ENCODE data around the gene ADGB. TPM values are rescaled to one million over a fixed set of nuclear protein-coding genes. Genes with fewer than 3 reads are reported as not detected.

ADGB gene
- polyA plus RNA-seq, 1 donor (not counting 4 experiments of a cell fraction or from before 2014, with no cell fraction given), result not detected

DNA sequence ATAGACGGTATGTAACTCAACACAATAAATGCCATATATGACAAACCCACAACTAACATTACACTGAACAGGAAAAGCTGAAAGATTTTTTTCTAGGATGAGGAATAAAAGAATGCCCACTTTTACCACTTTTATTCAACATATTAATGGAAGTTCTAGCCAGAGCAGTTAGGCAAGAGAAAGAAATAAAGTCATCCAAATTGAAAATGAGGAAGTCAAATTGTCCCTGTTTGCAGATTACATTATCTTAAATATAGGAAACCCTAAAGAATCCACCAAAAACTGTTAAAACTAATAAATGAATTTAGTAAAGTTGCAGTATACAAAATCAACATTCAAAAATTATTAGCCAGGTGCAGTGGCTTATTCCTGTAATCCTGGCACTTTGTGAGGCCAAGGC, 24.6 kb upstream of the ADGB start:
- dilution Hi-C loops (cut with MboI; ENCODE audit: extremely low pct_ligation_motif_present, low sequenced_read_pairs), result no loop called here
- no peak overlapping the region for H3K27ac ChIP-seq (ENCODE audit: control insufficient read depth, insufficient read depth, low read length)
- no peaks in the 10 kb centered on the region for H4K20me1 ChIP-seq (ENCODE audit: control insufficient read depth, extremely low read depth, insufficient read depth, low read length)
- no peaks in the 10 kb centered on the region for H3K27me3 ChIP-seq (ENCODE audit: control insufficient read depth, extremely low read depth, insufficient read depth, low read length)
- H3K9me3 ChIP-seq (ENCODE audit: control insufficient read depth, low read depth, low read length), result no peaks in the 10 kb centered on the region
- H3K9me1 ChIP-seq (ENCODE audit: control insufficient read depth, extremely low read depth, insufficient read depth, low read length), result no peaks in the 10 kb centered on the region
- H3K9ac ChIP-seq (ENCODE audit: control insufficient read depth, extremely low read depth, insufficient read depth, low read length), result no peak overlapping the region
- no peak for DNase-seq (ENCODE audit: low read depth, low spot score)
- FAIRE-seq, result no peak
- no peaks in the 10 kb centered on the region for H3K36me3 ChIP-seq (ENCODE audit: control insufficient read depth in 2 of 2, extremely low read depth in 1 of 2, insufficient read depth in 2 of 2, low read length in 2 of 2)
- no peak overlapping the region for H3K4me3 ChIP-seq (ENCODE audit: control insufficient read depth in 2 of 3, extremely low read depth in 1 of 3, insufficient read depth in 2 of 3, low read depth in 1 of 3, low read length in 3 of 3)
- no peak for TF ChIP-seq EZH2 (IDR thresholded peaks at IDR 0.05; ENCODE audit: low read length)
- TF ChIP-seq, protein P1, sequence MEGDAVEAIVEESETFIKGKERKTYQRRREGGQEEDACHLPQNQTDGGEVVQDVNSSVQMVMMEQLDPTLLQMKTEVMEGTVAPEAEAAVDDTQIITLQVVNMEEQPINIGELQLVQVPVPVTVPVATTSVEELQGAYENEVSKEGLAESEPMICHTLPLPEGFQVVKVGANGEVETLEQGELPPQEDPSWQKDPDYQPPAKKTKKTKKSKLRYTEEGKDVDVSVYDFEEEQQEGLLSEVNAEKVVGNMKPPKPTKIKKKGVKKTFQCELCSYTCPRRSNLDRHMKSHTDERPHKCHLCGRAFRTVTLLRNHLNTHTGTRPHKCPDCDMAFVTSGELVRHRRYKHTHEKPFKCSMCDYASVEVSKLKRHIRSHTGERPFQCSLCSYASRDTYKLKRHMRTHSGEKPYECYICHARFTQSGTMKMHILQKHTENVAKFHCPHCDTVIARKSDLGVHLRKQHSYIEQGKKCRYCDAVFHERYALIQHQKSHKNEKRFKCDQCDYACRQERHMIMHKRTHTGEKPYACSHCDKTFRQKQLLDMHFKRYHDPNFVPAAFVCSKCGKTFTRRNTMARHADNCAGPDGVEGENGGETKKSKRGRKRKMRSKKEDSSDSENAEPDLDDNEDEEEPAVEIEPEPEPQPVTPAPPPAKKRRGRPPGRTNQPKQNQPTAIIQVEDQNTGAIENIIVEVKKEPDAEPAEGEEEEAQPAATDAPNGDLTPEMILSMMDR (optimal IDR thresholded peaks at IDR 0.05 in 1 of 3, IDR thresholded peaks at IDR 0.05 in 1 of 3, conservative IDR thresholded peaks at IDR 0.05 in 1 of 3; ENCODE audit: extremely low read depth in 1 of 3, insufficient read depth in 2 of 3, low read length in 3 of 3), result no peak
- H2AFZ ChIP-seq (ENCODE audit: control insufficient read depth, low read length), result no peak overlapping the region
- H3K79me2 ChIP-seq (ENCODE audit: control insufficient read depth, insufficient read depth, low read length), result no peaks in the 10 kb centered on the region
- peaks cover 6% of the 10 kb centered on the region for H3K4me1 ChIP-seq (ENCODE audit: control insufficient read depth, extremely low read depth, insufficient read depth, low read length)
- no peak overlapping the region for H3K4me2 ChIP-seq (ENCODE audit: control insufficient read depth, extremely low read depth, insufficient read depth, low read depth, low read length)

DNA sequence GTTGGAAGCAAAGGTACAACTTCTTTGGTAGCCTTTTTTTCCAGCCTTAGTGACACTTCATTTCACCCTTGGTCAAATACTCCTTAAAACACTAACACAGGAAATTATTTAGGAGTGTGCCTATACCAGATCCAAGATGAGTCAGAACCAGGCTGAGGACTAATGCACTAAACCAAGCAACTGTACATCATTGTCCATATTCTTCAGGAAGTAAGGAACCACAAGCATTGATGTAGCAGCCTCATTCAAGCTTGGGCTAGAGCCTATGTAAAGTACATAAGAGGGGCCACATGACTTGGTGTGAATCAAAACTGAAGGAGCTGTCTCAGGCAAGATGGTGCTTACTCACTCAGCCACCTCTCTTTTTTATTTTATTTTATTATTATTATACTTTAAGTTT, 20.7 kb upstream of the ADGB start:
- no peaks in the 10 kb centered on the region for H3K9me1 ChIP-seq (ENCODE audit: control insufficient read depth, extremely low read depth, insufficient read depth, low read length)
- dilution Hi-C loops (cut with MboI; ENCODE audit: extremely low pct_ligation_motif_present, low sequenced_read_pairs), result no loop called here
- no peaks in the 10 kb centered on the region for H3K79me2 ChIP-seq (ENCODE audit: control insufficient read depth, insufficient read depth, low read length)
- TF ChIP-seq EZH2 (IDR thresholded peaks at IDR 0.05; ENCODE audit: low read length), result no peak
- TF ChIP-seq, protein P1 (optimal IDR thresholded peaks at IDR 0.05 in 1 of 3, IDR thresholded peaks at IDR 0.05 in 1 of 3, conservative IDR thresholded peaks at IDR 0.05 in 1 of 3; ENCODE audit: extremely low read depth in 1 of 3, insufficient read depth in 2 of 3, low read length in 3 of 3), result no peak
- no peaks in the 10 kb centered on the region for H3K27me3 ChIP-seq (ENCODE audit: control insufficient read depth, extremely low read depth, insufficient read depth, low read length)
- no peaks in the 10 kb centered on the region for H4K20me1 ChIP-seq (ENCODE audit: control insufficient read depth, extremely low read depth, insufficient read depth, low read length)
- no peak overlapping the region for H3K9ac ChIP-seq (ENCODE audit: control insufficient read depth, extremely low read depth, insufficient read depth, low read length)
- no peak overlapping the region for H2AFZ ChIP-seq (ENCODE audit: control insufficient read depth, low read length)
- H3K9me3 ChIP-seq (ENCODE audit: control insufficient read depth, low read depth, low read length), result no peaks in the 10 kb centered on the region
- H3K4me2 ChIP-seq (ENCODE audit: control insufficient read depth, extremely low read depth, insufficient read depth, low read depth, low read length), result no peak overlapping the region
- H3K4me1 ChIP-seq (ENCODE audit: control insufficient read depth, extremely low read depth, insufficient read depth, low read length), result peaks cover 6% of the 10 kb centered on the region
- no peak overlapping the region for H3K4me3 ChIP-seq (ENCODE audit: control insufficient read depth in 2 of 3, extremely low read depth in 1 of 3, insufficient read depth in 2 of 3, low read depth in 1 of 3, low read length in 3 of 3)
- no peak overlapping the region for H3K27ac ChIP-seq (ENCODE audit: control insufficient read depth, insufficient read depth, low read length)
- no peaks in the 10 kb centered on the region for H3K36me3 ChIP-seq (ENCODE audit: control insufficient read depth in 2 of 2, extremely low read depth in 1 of 2, insufficient read depth in 2 of 2, low read length in 2 of 2)
- DNase-seq (ENCODE audit: low read depth, low spot score) (peak; percentile 35), FAIRE-seq (peak; percentile 88)

Measured in keratinocyte (primary cell).